C4-2B (cell line): ENCODE data around the gene HCRT.

ENCODE experiments used
- CTCF ChIP-seq: fragments of 450-650 bp; conservative IDR thresholded peaks from 2 replicates; pipeline ENCODE4 v1.5.1; 2017; ENCODE audit warnings: mild to moderate bottlenecking
- ZFX ChIP-seq: fragments of 450-650 bp; IDR thresholded peaks from 2 replicates; pipeline ENCODE4 v1.6.1; 2017

GRCh38 chr17:42202696-42203095 lies 17.4 kb upstream of the HCRT start:
- TF ChIP-seq CTCF (no peak), ZFX (no peak)
